GM12801 (cell line): ENCODE measurements around the gene PITX1.

Experiments used
- TF ChIP-seq, protein P1 (sequence below): IDR thresholded peaks from one replicate; pipeline ENCODE4 v1.5.1; 2011; ENCODE audit warnings: control low read depth; ENCODE audit not compliant: insufficient read length; ENCODE audit errors: extremely low read depth

PITX1 gene

GRCh38 chr5:135025730-135026644, 8.0 kb downstream of the PITX1 start:
- TF ChIP-seq, protein P1, sequence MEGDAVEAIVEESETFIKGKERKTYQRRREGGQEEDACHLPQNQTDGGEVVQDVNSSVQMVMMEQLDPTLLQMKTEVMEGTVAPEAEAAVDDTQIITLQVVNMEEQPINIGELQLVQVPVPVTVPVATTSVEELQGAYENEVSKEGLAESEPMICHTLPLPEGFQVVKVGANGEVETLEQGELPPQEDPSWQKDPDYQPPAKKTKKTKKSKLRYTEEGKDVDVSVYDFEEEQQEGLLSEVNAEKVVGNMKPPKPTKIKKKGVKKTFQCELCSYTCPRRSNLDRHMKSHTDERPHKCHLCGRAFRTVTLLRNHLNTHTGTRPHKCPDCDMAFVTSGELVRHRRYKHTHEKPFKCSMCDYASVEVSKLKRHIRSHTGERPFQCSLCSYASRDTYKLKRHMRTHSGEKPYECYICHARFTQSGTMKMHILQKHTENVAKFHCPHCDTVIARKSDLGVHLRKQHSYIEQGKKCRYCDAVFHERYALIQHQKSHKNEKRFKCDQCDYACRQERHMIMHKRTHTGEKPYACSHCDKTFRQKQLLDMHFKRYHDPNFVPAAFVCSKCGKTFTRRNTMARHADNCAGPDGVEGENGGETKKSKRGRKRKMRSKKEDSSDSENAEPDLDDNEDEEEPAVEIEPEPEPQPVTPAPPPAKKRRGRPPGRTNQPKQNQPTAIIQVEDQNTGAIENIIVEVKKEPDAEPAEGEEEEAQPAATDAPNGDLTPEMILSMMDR, result no peak

GRCh38 chr5:135024956-135025729, 8.9 kb downstream of the PITX1 start:
- TF ChIP-seq, protein P1, result no peak

GRCh38 chr5:135020111-135020895, 13.7 kb downstream of the PITX1 start:
- TF ChIP-seq, protein P1, result no peak

DNA sequence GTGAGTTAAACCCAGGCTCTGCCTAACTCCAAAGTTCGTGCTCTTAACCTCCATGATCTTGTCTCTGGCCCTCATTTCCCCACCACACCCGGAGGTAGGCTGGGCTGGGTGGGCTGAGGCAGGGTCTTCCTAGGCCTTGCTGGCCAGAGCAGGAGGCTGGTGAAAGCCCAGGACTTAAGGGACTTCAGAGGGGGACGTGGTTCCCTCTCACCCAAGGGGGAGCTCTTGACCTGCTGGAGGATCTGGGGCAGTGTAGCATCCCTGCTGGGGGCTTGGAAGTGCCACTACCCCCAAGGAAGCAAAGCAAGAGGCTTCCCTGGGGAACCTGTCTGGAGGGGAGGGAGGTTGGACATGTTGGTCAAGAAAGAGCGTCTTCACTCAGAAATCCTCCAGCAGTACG, 14.7 kb downstream of the PITX1 start:
- TF ChIP-seq, protein P1, result no peak

DNA sequence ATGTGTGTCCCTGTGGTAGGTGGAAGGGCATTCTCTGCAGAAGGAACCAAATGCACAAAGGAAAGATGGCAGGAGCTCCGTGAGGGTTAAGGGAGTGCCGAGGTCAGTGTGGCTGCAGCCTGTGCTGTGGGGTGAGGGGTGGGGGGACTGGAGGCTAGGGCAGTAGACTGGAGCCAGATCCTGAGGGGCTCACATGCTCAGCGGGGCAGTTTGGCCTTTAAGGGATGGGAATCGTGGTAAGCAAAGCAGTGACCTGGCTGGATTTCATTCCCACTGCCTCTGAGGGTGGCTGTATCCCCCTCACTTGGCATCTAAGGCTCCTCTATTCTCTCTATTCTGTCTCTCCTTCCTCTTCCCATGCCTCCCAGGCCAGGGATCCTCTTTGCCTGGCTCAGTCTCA, 15.6 kb downstream of the PITX1 start:
- TF ChIP-seq, protein P1, result no peak

DNA sequence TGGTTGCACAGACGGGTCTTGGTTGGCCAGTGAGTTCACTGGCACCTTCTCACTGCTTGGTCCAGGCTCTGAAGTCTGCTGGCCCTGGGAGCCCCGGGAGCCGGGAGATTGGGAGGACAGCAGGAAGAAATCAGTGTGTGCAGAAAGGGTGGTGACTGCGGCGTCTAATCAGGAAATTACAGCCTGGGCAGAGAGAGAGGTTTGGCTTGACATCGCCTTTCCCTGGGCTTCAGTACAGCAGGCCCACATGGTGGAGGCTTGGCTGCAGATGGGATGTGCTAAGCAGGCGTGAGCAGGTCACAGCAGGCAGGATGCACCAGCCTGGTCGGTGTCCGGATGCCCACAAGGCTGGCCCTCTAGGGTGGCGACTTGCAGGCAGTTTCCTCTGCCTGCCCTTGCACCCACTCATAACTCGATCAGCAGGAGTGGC, 17.2 kb downstream of the PITX1 start:
- TF ChIP-seq, protein P1, result no peak

GRCh38 chr5:135015942-135016341, 18.1 kb downstream of the PITX1 start:
- TF ChIP-seq, protein P1, result no peak
